ENCODE results near the gene ADRM1.

Gene ADRM1

GRCh38 chr20:62281161-62281933 is 21.4 kb upstream of the ADRM1 start:
- no peak for DNase-seq

GRCh38 chr20:62282103-62282502 is 20.7 kb upstream of the ADRM1 start:
- DNase-seq: no peak

- DNase-seq: no peak
Observed at GRCh38 chr20:62282877-62283503, 19.8 kb upstream of the ADRM1 start.

- DNase-seq: no peak
Observed at GRCh38 chr20:62284448-62284847, 18.3 kb upstream of the ADRM1 start.

- DNase-seq: no peak
Observed at GRCh38 chr20:62285151-62285550, 17.6 kb upstream of the ADRM1 start.

- no peak for DNase-seq
Observed at GRCh38 chr20:62285722-62286121, 17.1 kb upstream of the ADRM1 start.

- no peak for DNase-seq
Observed at GRCh38 chr20:62286493-62287064, 16.2 kb upstream of the ADRM1 start.

GRCh38 chr20:62287129-62287528 is 15.7 kb upstream of the ADRM1 start:
- no peak for DNase-seq

GRCh38 chr20:62287759-62288534 is 14.8 kb upstream of the ADRM1 start:
- no peak for DNase-seq

- no peak for DNase-seq
Observed at GRCh38 chr20:62288535-62289105, 14.2 kb upstream of the ADRM1 start.

GRCh38 chr20:62289131-62289530 is 13.7 kb upstream of the ADRM1 start:
- DNase-seq: no peak

GRCh38 chr20:62289898-62290297 is 12.9 kb upstream of the ADRM1 start:
- no peak for DNase-seq

GRCh38 chr20:62291251-62292066 is 11.3 kb upstream of the ADRM1 start:
- DNase-seq: no peak

- no peak for DNase-seq
Observed at GRCh38 chr20:62292108-62292507, 10.7 kb upstream of the ADRM1 start.

GRCh38 chr20:62293111-62293784 is 9.5 kb upstream of the ADRM1 start:
- DNase-seq: no peak

GRCh38 chr20:62293946-62294345 is 8.9 kb upstream of the ADRM1 start:
- DNase-seq: no peak

- DNase-seq: no peak
Observed at GRCh38 chr20:62294516-62294915, 8.3 kb upstream of the ADRM1 start.

- DNase-seq: no peak
Observed at GRCh38 chr20:62296724-62297448, 5.9 kb upstream of the ADRM1 start.

GRCh38 chr20:62297449-62298227 is 5.2 kb upstream of the ADRM1 start:
- DNase-seq: no peak

All from NCI-H524 treated with DMSO at 0.1 percent for 48 hours (cell line).